ENCODE data around the gene CDC42.

CDC42 gene

GRCh38 chr1:22111620-22112019, 59.1 kb downstream of the CDC42 start:
- no peak for DNase-seq

- no peak for DNase-seq
Observed at GRCh38 chr1:22112554-22112953, 60.0 kb downstream of the CDC42 start.

- peak; percentile 79 for DNase-seq
Observed at GRCh38 chr1:22114083-22115012, 61.8 kb downstream of the CDC42 start.

GRCh38 chr1:22115286-22115685, 62.8 kb downstream of the CDC42 start:
- no peak for DNase-seq

GRCh38 chr1:22117238-22117637, 64.7 kb downstream of the CDC42 start:
- no peak for DNase-seq

- no peak for DNase-seq
Observed at GRCh38 chr1:22117851-22118250, 65.3 kb downstream of the CDC42 start.

GRCh38 chr1:22118291-22118992, 65.9 kb downstream of the CDC42 start:
- DNase-seq, result no peak

- no peak for DNase-seq
Observed at GRCh38 chr1:22119626-22120468, 67.3 kb downstream of the CDC42 start.

- DNase-seq, result no peak
Observed at GRCh38 chr1:22120469-22120790, 67.9 kb downstream of the CDC42 start.

- DNase-seq, result no peak
Observed at GRCh38 chr1:22121421-22121911, 69.0 kb downstream of the CDC42 start.

- DNase-seq, result no peak
Observed at GRCh38 chr1:22122273-22123070, 70.0 kb downstream of the CDC42 start.

GRCh38 chr1:22123071-22123390, 70.5 kb downstream of the CDC42 start:
- DNase-seq, result no peak

GRCh38 chr1:22123901-22124404, 71.4 kb downstream of the CDC42 start:
- DNase-seq, result no peak

GRCh38 chr1:22124592-22125229, 72.2 kb downstream of the CDC42 start:
- no peak for DNase-seq

GRCh38 chr1:22126531-22126930, 74.0 kb downstream of the CDC42 start:
- DNase-seq, result no peak

GRCh38 chr1:22127248-22127647, 74.7 kb downstream of the CDC42 start:
- DNase-seq, result no peak

- DNase-seq, result no peak
Observed at GRCh38 chr1:22127731-22128130, 75.2 kb downstream of the CDC42 start.

- DNase-seq, result no peak
Observed at GRCh38 chr1:22128392-22128791, 75.9 kb downstream of the CDC42 start.

GRCh38 chr1:22129501-22130117, 77.1 kb downstream of the CDC42 start:
- no peak for DNase-seq

- DNase-seq, result no peak
Observed at GRCh38 chr1:22131062-22131461, 78.6 kb downstream of the CDC42 start.

- peak; percentile 45 for DNase-seq
Observed at GRCh38 chr1:22131875-22132486, 79.5 kb downstream of the CDC42 start.

Measured in right hindlimb (tissue), 1 donor.